Measurements from ENCODE around the gene SLC49A4. TPM values are rescaled to one million over a fixed set of nuclear protein-coding genes. Genes with fewer than 3 reads are reported as not detected.
"Not testable (repeated sequence)": the region's sequence is repeated elsewhere in the genome, so short reads cannot be mapped to it uniquely, and the experiment has no call there.

SLC49A4 gene
- total and polyA plus RNA-seq, 2 donors (not counting 1 experiment from before 2014, with no cell fraction given), result 2.5 to 20.0 TPM

DNA sequence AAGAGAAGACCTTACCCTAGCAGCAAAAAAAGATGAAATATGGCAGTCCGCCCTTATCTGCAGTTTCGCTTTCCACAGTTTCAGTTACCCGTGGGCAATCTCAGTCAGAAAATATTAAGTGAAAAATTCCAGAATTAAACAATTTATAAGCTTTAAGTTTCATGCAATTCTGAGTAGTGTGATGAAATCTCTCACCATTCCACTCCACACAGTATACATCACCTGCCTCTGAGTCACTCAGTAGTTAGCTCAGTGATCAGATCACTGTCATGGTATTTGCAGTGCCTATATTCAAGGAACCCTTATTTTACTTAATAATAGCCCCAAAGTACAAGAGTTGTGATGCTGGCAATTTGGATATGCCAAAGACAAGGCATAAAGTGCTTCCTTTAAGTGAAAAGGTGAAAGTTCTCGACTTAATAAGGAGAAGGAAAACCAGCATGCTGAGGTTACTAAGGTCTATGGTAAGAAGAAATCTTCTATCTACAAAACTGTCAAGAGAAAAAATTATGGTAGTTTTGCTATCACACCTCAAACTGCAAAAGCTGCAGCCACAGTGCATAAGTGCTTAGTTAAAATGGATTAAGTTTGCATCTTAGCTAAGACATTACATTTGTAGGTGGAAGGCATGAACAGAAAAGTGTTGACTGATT, 49.4 kb upstream of the SLC49A4 start:
- no peaks in the 10 kb centered on the region for H3K4me1 Mint-ChIP-seq
- Histone ChIP-seq H3K27me3 (replicated peaks in 1 of 4; ENCODE audit: control extremely low read depth in 1 of 4, control insufficient read depth in 3 of 4, insufficient read depth in 4 of 4, low read length in 3 of 4) (no peaks in the 10 kb centered on the region), H3K9me3 (ENCODE audit: control extremely low read depth in 1 of 3, control insufficient read depth in 2 of 3, insufficient read depth in 1 of 3, low read length in 2 of 3) (no peaks in the 10 kb centered on the region), H3K4me2 (replicated peaks; ENCODE audit: low read depth, low read length, poor library complexity, severe bottlenecking) (no peak overlapping the region), H3K79me2 (ENCODE audit: control insufficient read depth, insufficient read depth, low read length) (no peaks in the 10 kb centered on the region), H2AFZ (ENCODE audit: insufficient read depth, low read depth, low read length, poor library complexity, severe bottlenecking) (no peak overlapping the region), H4K20me1 (ENCODE audit: control insufficient read depth, insufficient read depth, low read length, poor library complexity, severe bottlenecking) (no peaks in the 10 kb centered on the region), H3K27ac (ENCODE audit: low read length in 2 of 2) (no peak overlapping the region), H3K4me1 (ENCODE audit: control insufficient read depth in 2 of 2, insufficient read depth in 2 of 2, low read length in 2 of 2) (no peaks in the 10 kb centered on the region), H3K36me3 (replicated peaks in 1 of 2; ENCODE audit: control extremely low read depth in 1 of 2, control insufficient read depth in 1 of 2, extremely low read depth in 1 of 2, insufficient read depth in 2 of 2, low read length in 1 of 2) (peaks cover 8 to 13% of the 10 kb centered on the region in 2 experiments), H3K4me3 (ENCODE audit: control extremely low read depth in 1 of 5, extremely low read depth in 1 of 5, insufficient read depth in 1 of 5, low read depth in 2 of 5, low read length in 4 of 5) (no peak overlapping the region), H3K9ac (ENCODE audit: low read length) (no peak overlapping the region)
- ATAC-seq (ENCODE audit: low read depth) (no peak), DNase-seq (no peak)
- TF ChIP-seq EZH2 (IDR thresholded peaks at IDR 0.05; ENCODE audit: borderline replicate concordance, insufficient read depth, low read depth, low read length, poor library complexity, severe bottlenecking), result no peak
- TF ChIP-seq, protein P1, sequence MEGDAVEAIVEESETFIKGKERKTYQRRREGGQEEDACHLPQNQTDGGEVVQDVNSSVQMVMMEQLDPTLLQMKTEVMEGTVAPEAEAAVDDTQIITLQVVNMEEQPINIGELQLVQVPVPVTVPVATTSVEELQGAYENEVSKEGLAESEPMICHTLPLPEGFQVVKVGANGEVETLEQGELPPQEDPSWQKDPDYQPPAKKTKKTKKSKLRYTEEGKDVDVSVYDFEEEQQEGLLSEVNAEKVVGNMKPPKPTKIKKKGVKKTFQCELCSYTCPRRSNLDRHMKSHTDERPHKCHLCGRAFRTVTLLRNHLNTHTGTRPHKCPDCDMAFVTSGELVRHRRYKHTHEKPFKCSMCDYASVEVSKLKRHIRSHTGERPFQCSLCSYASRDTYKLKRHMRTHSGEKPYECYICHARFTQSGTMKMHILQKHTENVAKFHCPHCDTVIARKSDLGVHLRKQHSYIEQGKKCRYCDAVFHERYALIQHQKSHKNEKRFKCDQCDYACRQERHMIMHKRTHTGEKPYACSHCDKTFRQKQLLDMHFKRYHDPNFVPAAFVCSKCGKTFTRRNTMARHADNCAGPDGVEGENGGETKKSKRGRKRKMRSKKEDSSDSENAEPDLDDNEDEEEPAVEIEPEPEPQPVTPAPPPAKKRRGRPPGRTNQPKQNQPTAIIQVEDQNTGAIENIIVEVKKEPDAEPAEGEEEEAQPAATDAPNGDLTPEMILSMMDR (IDR thresholded peaks at IDR 0.05), result no peak
- no peak overlapping the region for H3K27ac Mint-ChIP-seq
- WGBS (ENCODE audit: insufficient coverage), result no CpG with 5 or more reads among the region's 4 CpGs
- ChIA-PET CTCF (interaction anchor here (0.7 to 3.2 kb wide), 3 partner anchors 10 to 1054 kb away, joined by 3 to 11 read pairs (median 4); partner anchors contain the start of gene SEMA5B), POLR2A (no interaction called here)
- intact Hi-C loops (cut with micrococcal nuclease), result no loop called here
- H3K9me3 Mint-ChIP-seq (ENCODE audit: insufficient read depth), result peaks cover 4% of the 10 kb centered on the region
- H3K4me3 Mint-ChIP-seq, result no peak overlapping the region
- H3K27me3 Mint-ChIP-seq, result no peaks in the 10 kb centered on the region

DNA sequence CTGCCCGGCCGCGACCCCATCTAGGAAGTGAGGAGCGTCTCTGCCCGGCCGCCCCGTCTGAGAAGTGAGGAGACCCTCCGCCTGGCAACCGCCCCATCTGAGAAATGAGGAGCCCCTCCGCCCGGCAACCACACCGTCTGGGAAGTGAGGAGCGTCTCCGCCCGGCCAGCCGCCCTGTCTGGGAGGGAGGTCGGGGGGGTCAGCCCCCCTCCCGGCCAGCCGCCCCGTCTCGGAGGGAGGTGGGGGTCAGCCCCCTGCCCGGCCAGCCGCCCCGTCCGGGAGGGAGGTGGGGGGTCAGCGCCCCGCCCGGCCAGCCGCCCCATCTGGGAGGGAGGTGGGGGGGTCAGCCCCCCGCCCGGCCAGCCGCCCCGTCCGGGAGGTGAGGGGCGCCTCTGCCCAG, 47.6 kb upstream of the SLC49A4 start:
- DNase-seq; ATAC-seq (ENCODE audit: low read depth); H3K27ac Mint-ChIP-seq; POLR2A ChIA-PET; H2AFZ ChIP-seq (ENCODE audit: insufficient read depth, low read depth, low read length, poor library complexity, severe bottlenecking); CTCF ChIA-PET; H3K9ac ChIP-seq (ENCODE audit: low read length); H3K79me2 ChIP-seq (ENCODE audit: control insufficient read depth, insufficient read depth, low read length); H3K27me3 Mint-ChIP-seq; H3K4me3 ChIP-seq (ENCODE audit: control extremely low read depth in 1 of 5, extremely low read depth in 1 of 5, insufficient read depth in 1 of 5, low read depth in 2 of 5, low read length in 4 of 5); H3K4me1 ChIP-seq (ENCODE audit: control insufficient read depth in 2 of 2, insufficient read depth in 2 of 2, low read length in 2 of 2); H3K4me1 Mint-ChIP-seq; H3K9me3 ChIP-seq (ENCODE audit: control extremely low read depth in 1 of 3, control insufficient read depth in 2 of 3, insufficient read depth in 1 of 3, low read length in 2 of 3); H3K4me3 Mint-ChIP-seq; intact Hi-C loops (cut with micrococcal nuclease); H3K9me3 Mint-ChIP-seq (ENCODE audit: insufficient read depth); H3K4me2 ChIP-seq (replicated peaks; ENCODE audit: low read depth, low read length, poor library complexity, severe bottlenecking); H3K27ac ChIP-seq (ENCODE audit: low read length in 2 of 2); H4K20me1 ChIP-seq (ENCODE audit: control insufficient read depth, insufficient read depth, low read length, poor library complexity, severe bottlenecking); H3K27me3 ChIP-seq (replicated peaks in 1 of 4; ENCODE audit: control extremely low read depth in 1 of 4, control insufficient read depth in 3 of 4, insufficient read depth in 4 of 4, low read length in 3 of 4): not testable (repeated sequence)
- 100% methylated on average over 1 of the region's 35 CpGs for WGBS (ENCODE audit: insufficient coverage)
- peaks cover 17% of the 10 kb centered on the region in 2 experiments for H3K36me3 ChIP-seq (replicated peaks in 1 of 2; ENCODE audit: control extremely low read depth in 1 of 2, control insufficient read depth in 1 of 2, extremely low read depth in 1 of 2, insufficient read depth in 2 of 2, low read length in 1 of 2)

Data from B cell (primary cell).